Type B pancreatic cell (in vitro differentiated cells): Measurements from ENCODE around the gene CHST8. TPM values are rescaled to one million over a fixed set of nuclear protein-coding genes. Genes with fewer than 3 reads are reported as not detected.

Experiments
- DNase-seq: peaks from one replicate; pipeline ENCODE4 v3.0.0; 2021; ENCODE audit warnings: mixed read lengths; ENCODE audit not compliant: unreplicated experiment; ENCODE audit errors: extremely low spot score
- H3K27ac Mint-ChIP-seq: 2 replicates; pipeline ENCODE4 v1.8.0; 2021; ENCODE audit warnings: mild to moderate bottlenecking, mixed read lengths
- H3K27me3 Mint-ChIP-seq: 2 replicates; pipeline ENCODE4 v1.8.0; 2021; ENCODE audit warnings: mixed read lengths
- H3K36me3 Mint-ChIP-seq: 2 replicates; pipeline ENCODE4 v1.8.0; 2021; ENCODE audit warnings: mixed read lengths
- H3K4me1 Mint-ChIP-seq: one replicate; pipeline ENCODE4 v1.8.0; 2021; ENCODE audit warnings: mixed read lengths; ENCODE audit not compliant: unreplicated experiment
- H3K4me3 Mint-ChIP-seq: 2 replicates; pipeline ENCODE4 v1.8.0; 2021; ENCODE audit warnings: mild to moderate bottlenecking, mixed read lengths
- H3K9me3 Mint-ChIP-seq: 2 replicates; pipeline ENCODE4 v1.8.0; 2021; ENCODE audit warnings: mixed read lengths
- total RNA-seq: library from RNA; stranded (reverse); gene quantifications from 2 replicates; pipeline ENCODE4 v1.2.1, GENCODE V29; 2021; ENCODE audit warnings: low replicate concordance
- TF ChIP-seq, protein P1 (sequence below): fragments of 200-600 bp; sonication (generic); conservative IDR thresholded peaks from 2 replicates; pipeline ENCODE4 v1.5.0; 2021; ENCODE audit warnings: antibody characterized with exemption, mild to moderate bottlenecking

Gene CHST8
- total RNA-seq, 1 donor from 2014 or later, result 5.7 TPM

DNA sequence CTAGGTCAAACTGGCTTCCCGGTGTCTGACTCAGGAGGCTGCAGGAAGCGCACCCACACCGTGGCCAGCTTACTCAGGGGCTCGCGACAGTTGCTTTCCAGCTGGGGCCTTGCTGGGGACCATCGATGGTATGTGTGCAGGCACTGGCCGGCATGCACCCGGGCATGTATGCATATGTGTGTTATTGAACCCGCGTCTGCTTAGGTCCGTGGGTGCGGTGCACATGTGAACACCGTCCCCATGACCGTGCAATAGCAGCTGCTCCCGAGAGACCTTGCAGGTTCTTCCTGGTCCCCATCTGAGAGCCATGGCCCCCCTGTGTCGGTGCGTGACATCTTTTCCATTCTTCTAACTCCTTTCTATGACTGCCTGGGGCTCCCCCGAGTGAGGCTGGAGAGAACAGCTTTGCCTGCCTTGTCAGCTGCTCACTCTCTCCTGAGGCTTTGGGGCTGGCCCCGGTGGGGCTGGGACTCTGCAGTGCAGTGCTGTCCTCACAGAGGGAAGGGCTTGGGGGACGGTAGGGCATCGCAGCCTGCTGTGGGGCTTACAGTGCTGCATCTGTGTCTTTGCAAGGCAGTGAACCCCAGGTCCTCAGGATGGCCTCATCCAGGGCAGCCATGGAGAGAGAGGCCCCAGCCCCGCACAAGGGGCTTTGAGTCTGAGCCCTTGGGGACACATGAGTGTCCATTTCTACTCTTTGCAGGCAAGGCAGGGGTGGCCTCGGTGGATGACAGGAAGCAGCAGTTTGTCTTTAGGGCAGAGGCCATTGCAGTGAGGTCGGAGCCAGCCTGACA is 65.1 kb downstream of the CHST8 start:
- peaks cover 48% of the 10 kb centered on the region for H3K27me3 Mint-ChIP-seq

DNA sequence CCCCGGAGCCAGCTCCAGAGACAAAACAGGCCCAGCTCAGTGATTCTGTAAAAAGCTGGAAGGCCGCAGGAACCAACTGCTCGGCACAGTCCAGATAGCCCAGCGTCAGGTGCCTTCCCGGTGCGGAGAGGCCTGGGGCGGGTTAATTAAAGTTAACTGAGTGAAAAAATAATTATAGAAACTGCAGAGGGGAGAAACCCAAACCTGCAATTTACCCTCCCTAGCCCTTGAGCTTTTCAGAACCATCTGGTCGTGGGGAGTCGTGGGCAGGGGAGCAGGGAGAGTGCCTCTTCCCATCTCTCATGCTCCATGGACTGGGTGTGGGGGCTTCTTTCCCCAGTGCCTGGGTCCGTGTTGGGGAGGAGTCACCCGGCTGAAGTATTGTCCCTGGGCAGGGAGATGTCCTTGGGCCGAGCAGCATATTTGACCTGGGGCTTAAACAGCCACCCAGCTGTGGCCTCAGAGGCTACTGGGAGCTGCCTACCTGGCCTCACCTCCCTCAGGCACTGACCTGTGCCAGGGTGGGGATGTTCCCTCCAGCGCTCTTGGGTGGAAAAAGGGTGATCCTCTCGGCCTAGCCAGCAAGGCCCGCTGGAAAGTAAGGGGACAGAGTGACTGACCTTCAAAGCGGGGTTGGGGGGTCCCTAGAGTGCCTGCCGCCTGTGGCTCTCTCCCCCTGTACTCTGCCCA is 65.9 kb downstream of the CHST8 start:
- no peak for DNase-seq
- Mint-ChIP-seq H3K4me1 (peaks cover 4% of the 10 kb centered on the region), H3K36me3 (no peaks in the 10 kb centered on the region), H3K4me3 (no peak overlapping the region), H3K27me3 (peaks cover 45% of the 10 kb centered on the region), H3K27ac (no peak overlapping the region), H3K9me3 (no peaks in the 10 kb centered on the region)
- TF ChIP-seq, protein P1, sequence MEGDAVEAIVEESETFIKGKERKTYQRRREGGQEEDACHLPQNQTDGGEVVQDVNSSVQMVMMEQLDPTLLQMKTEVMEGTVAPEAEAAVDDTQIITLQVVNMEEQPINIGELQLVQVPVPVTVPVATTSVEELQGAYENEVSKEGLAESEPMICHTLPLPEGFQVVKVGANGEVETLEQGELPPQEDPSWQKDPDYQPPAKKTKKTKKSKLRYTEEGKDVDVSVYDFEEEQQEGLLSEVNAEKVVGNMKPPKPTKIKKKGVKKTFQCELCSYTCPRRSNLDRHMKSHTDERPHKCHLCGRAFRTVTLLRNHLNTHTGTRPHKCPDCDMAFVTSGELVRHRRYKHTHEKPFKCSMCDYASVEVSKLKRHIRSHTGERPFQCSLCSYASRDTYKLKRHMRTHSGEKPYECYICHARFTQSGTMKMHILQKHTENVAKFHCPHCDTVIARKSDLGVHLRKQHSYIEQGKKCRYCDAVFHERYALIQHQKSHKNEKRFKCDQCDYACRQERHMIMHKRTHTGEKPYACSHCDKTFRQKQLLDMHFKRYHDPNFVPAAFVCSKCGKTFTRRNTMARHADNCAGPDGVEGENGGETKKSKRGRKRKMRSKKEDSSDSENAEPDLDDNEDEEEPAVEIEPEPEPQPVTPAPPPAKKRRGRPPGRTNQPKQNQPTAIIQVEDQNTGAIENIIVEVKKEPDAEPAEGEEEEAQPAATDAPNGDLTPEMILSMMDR, result no peak

More for the DNA sequence above, 65.1 kb downstream of the CHST8 start:
- H3K9me3 Mint-ChIP-seq, result no peaks in the 10 kb centered on the region
- H3K4me3 Mint-ChIP-seq, result no peak overlapping the region
- DNase-seq, result no peak
- no peaks in the 10 kb centered on the region for H3K36me3 Mint-ChIP-seq
- TF ChIP-seq, protein P1, result no peak
- H3K27ac Mint-ChIP-seq, result no peak overlapping the region
- H3K4me1 Mint-ChIP-seq, result peaks cover 4% of the 10 kb centered on the region

DNA sequence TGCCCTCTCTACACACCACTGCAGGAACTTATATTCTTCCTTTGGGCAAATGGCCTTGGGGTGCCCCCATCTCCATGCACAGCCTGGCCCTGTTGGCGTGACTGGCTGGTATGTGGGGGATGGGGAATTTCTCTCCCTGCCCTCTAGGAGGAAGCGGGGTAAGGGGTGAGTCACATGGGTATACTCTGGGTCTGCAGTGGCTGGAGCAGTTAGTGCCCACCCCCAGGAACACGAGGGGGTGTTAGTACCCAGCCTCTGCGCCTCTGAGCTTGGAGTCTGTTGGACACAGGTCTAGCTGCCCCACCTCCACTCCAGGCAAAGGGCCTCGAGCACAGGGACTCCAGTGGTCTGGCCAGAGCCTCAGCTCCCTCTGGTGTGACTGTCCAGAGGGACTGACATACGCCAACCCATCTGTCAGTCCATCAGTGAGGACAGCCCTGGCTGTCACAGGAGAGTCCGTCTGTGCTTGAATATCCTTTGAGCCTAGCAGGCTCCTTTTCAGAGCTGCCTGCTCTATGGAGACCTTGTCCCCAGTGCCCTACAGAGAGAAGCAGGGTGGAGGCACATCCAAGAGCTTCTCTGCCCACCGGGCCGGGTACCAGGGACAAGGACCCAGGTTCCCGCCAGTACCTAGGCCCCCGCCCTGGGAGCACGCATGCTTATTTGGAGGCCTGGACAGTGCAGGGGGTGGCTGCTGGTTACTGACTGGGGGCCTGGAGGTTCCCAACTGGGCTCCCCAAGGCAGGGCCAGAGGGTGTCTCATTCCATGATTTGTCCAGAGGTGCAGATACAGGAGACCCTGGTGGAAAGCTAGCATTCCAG is 66.6 kb downstream of the CHST8 start:
- H3K4me1 Mint-ChIP-seq, result peaks cover 4% of the 10 kb centered on the region
- H3K36me3 Mint-ChIP-seq, result no peaks in the 10 kb centered on the region
- no peak for DNase-seq
- H3K27me3 Mint-ChIP-seq, result peaks cover 37% of the 10 kb centered on the region
- no peaks in the 10 kb centered on the region for H3K9me3 Mint-ChIP-seq
- H3K4me3 Mint-ChIP-seq, result no peak overlapping the region
- TF ChIP-seq, protein P1, result no peak
- no peak overlapping the region for H3K27ac Mint-ChIP-seq

DNA sequence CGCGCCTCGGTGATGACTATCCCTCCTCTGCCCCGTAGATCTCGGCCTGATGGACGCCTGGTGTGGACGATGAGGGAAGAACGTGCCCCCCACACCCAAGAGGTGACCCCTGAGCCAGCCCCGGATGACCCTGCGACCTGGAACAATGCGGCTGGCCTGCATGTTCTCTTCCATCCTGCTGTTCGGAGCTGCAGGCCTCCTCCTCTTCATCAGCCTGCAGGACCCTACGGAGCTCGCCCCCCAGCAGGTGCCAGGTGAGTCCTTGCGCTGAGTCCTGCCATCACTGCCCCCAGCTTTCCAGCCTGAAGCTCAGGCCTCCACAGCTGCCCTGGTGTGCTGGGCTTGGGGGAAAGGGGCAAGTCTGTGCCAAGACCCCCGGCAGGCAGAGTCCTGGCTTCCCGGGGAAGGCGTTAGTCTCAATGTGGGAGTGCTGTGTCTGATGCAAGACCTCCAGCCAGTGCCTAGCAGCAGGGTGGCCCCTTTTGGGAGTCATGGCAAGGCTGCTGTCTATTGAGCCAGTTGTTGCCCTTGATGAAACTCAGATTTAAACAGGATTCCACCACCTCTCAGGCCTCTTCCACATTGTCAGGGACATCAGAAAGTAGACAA is 67.5 kb downstream of the CHST8 start:
- TF ChIP-seq, protein P1, result no peak
- no peak for DNase-seq
- Mint-ChIP-seq H3K27ac (no peak overlapping the region), H3K4me3 (no peak overlapping the region), H3K4me1 (peaks cover 3% of the 10 kb centered on the region), H3K36me3 (no peaks in the 10 kb centered on the region), H3K27me3 (peaks cover 30% of the 10 kb centered on the region), H3K9me3 (no peaks in the 10 kb centered on the region)

DNA sequence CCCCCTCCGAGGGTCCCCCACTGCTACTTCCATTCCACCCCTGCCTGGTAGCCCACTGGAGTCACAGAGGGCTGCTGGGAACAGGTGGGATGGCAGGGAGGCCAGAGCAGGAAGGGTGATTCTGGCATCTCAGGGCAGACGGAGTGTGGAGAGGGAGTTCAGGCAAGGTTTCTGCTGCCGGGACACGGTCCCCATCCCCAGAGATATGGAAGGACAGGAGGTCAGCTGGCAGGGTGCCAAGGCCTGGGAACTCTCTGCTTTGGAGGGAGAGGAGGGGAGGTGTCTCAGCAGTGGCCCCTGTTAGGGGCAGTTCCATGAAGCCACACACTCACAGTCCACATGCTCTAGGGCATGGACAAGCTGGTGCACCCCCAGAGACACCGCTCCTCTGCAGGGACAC is 68.1 kb downstream of the CHST8 start:
- Mint-ChIP-seq H3K36me3 (no peaks in the 10 kb centered on the region), H3K9me3 (no peaks in the 10 kb centered on the region), H3K27ac (no peak overlapping the region), H3K4me3 (no peak overlapping the region), H3K4me1 (no peaks in the 10 kb centered on the region), H3K27me3 (peaks cover 24% of the 10 kb centered on the region)
- TF ChIP-seq, protein P1, result no peak
- no peak for DNase-seq
